ENCODE data around the gene KIF19. TPM values are rescaled to one million over a fixed set of nuclear protein-coding genes. Genes with fewer than 3 reads are reported as not detected.

KIF19 gene
- total and polyA plus RNA-seq, 2 experiments from 2014 or later, result 0.46 to 0.80 TPM

GRCh38 chr17:74330446-74330845, 4.4 kb downstream of the KIF19 start:
- WGBS (ENCODE audit: low lambda C conversion rate, missing lambda C conversion rate), result 83% methylated on average over 8 of the region's 8 CpGs
- Histone ChIP-seq H3K9me2 (replicated peaks; ENCODE audit: insufficient read depth) (no peaks in the 10 kb centered on the region), H3K36me3 (replicated peaks; ENCODE audit: insufficient read depth, low read depth) (no peaks in the 10 kb centered on the region), H4K20me1 (ENCODE audit: insufficient read depth, poor library complexity, severe bottlenecking) (no peaks in the 10 kb centered on the region), H3K4me2 (no peak overlapping the region), H3K79me2 (no peaks in the 10 kb centered on the region), H3K9me3 (ENCODE audit: low read depth) (no peaks in the 10 kb centered on the region), H2AFZ (no peak overlapping the region), H3K27ac (no peak overlapping the region), H3K4me3 (no peak overlapping the region), H3K4me1 (ENCODE audit: insufficient read depth) (no peaks in the 10 kb centered on the region), H3K27me3 (peaks cover 24% of the 10 kb centered on the region)
- DNase-seq (ENCODE audit: low spot score), result no peak
- no peak for TF ChIP-seq EZH2phosphoT487 (IDR thresholded peaks at IDR 0.05; ENCODE audit: low read depth, severe bottlenecking, unreplicated experiment)
- TF ChIP-seq EZH2 (IDR thresholded peaks at IDR 0.05; ENCODE audit: borderline replicate concordance), result no peak
- TF ChIP-seq, protein P1, sequence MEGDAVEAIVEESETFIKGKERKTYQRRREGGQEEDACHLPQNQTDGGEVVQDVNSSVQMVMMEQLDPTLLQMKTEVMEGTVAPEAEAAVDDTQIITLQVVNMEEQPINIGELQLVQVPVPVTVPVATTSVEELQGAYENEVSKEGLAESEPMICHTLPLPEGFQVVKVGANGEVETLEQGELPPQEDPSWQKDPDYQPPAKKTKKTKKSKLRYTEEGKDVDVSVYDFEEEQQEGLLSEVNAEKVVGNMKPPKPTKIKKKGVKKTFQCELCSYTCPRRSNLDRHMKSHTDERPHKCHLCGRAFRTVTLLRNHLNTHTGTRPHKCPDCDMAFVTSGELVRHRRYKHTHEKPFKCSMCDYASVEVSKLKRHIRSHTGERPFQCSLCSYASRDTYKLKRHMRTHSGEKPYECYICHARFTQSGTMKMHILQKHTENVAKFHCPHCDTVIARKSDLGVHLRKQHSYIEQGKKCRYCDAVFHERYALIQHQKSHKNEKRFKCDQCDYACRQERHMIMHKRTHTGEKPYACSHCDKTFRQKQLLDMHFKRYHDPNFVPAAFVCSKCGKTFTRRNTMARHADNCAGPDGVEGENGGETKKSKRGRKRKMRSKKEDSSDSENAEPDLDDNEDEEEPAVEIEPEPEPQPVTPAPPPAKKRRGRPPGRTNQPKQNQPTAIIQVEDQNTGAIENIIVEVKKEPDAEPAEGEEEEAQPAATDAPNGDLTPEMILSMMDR (IDR thresholded peaks at IDR 0.05; ENCODE audit: poor library complexity), result no peak

DNA sequence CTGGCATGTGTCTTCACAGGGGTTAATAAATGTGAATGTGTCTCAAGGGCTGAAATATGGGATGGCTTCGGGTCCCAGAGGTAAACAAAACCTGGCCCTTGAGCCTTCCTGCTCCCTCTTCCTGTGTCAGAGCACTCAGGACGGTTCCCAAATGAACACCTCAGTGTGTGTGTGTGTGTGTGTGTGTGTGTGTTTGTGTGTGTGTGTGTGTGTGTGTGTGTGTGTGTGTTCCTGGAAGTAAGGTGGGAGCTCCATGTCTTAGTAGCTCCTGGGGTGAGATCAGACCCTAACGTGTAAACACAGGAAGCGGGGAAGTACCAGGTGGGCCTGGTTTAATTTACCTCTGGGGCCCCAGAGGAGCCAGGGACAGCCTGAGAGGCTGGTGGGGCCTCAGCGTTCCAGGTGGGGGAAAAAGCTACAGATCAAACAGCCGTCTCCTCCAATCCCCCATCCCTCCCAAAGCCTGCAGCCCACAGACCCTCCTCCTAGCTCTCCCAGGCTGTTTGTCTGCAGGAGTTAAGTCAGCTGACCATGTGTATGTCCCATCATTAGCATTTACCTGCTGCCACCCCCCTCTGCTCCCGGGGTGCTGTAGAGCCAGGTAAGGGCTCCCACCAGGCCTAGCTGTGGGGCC, 6.1 kb downstream of the KIF19 start:
- no peaks in the 10 kb centered on the region for H3K4me1 ChIP-seq (ENCODE audit: insufficient read depth)
- H3K4me3 ChIP-seq, result no peak overlapping the region
- H3K27me3 ChIP-seq, result peaks cover 8% of the 10 kb centered on the region
- WGBS (ENCODE audit: low lambda C conversion rate, missing lambda C conversion rate), result 54% methylated on average over 7 of the region's 7 CpGs
- no peak overlapping the region for H2AFZ ChIP-seq
- DNase-seq (ENCODE audit: low spot score), result no peak
- no peaks in the 10 kb centered on the region for H3K36me3 ChIP-seq (replicated peaks; ENCODE audit: insufficient read depth, low read depth)
- TF ChIP-seq, protein P1 (IDR thresholded peaks at IDR 0.05; ENCODE audit: poor library complexity), result no peak
- no peak for TF ChIP-seq EZH2phosphoT487 (IDR thresholded peaks at IDR 0.05; ENCODE audit: low read depth, severe bottlenecking, unreplicated experiment)
- no peak for TF ChIP-seq EZH2 (IDR thresholded peaks at IDR 0.05; ENCODE audit: borderline replicate concordance)
- no peaks in the 10 kb centered on the region for H3K9me3 ChIP-seq (ENCODE audit: low read depth)
- H3K27ac ChIP-seq, result no peak overlapping the region
- H3K4me2 ChIP-seq, result no peak overlapping the region
- no peaks in the 10 kb centered on the region for H3K9me2 ChIP-seq (replicated peaks; ENCODE audit: insufficient read depth)
- H3K79me2 ChIP-seq, result no peaks in the 10 kb centered on the region
- no peaks in the 10 kb centered on the region for H4K20me1 ChIP-seq (ENCODE audit: insufficient read depth, poor library complexity, severe bottlenecking)

- peak; percentile 48 for DNase-seq (ENCODE audit: low spot score)
- Histone ChIP-seq H3K27me3 (peaks cover 5% of the 10 kb centered on the region), H3K9me3 (ENCODE audit: low read depth) (no peaks in the 10 kb centered on the region), H3K79me2 (no peaks in the 10 kb centered on the region), H3K4me3 (no peak overlapping the region), H4K20me1 (ENCODE audit: insufficient read depth, poor library complexity, severe bottlenecking) (no peaks in the 10 kb centered on the region), H2AFZ (no peak overlapping the region), H3K9me2 (replicated peaks; ENCODE audit: insufficient read depth) (no peaks in the 10 kb centered on the region), H3K27ac (no peak overlapping the region), H3K4me2 (no peak overlapping the region), H3K4me1 (ENCODE audit: insufficient read depth) (no peaks in the 10 kb centered on the region), H3K36me3 (replicated peaks; ENCODE audit: insufficient read depth, low read depth) (no peaks in the 10 kb centered on the region)
- no peak for TF ChIP-seq EZH2phosphoT487 (IDR thresholded peaks at IDR 0.05; ENCODE audit: low read depth, severe bottlenecking, unreplicated experiment)
- no peak for TF ChIP-seq EZH2 (IDR thresholded peaks at IDR 0.05; ENCODE audit: borderline replicate concordance)
- TF ChIP-seq, protein P1 (IDR thresholded peaks at IDR 0.05; ENCODE audit: poor library complexity), result no peak
- 27% methylated on average over 11 of the region's 11 CpGs for WGBS (ENCODE audit: low lambda C conversion rate, missing lambda C conversion rate)
Observed at GRCh38 chr17:74332763-74333283, 6.8 kb downstream of the KIF19 start.
